HepG2 (cell line): ENCODE results near the gene PLCB1. TPM values are rescaled to one million over a fixed set of nuclear protein-coding genes. Genes with fewer than 3 reads are reported as not detected.
A peak's percentile ranks its signal among the peaks of the same experiment; 100 is the strongest.

Experiments
- ATF1 ChIP-seq: IDR thresholded peaks from 2 replicates; pipeline ENCODE4 v1.6.1; 2016; ENCODE audit warnings: mild to moderate bottlenecking, control low read depth
- ELF1 ChIP-seq: sonication (generic); formaldehyde crosslinking; IDR thresholded peaks from 2 replicates; pipeline ENCODE4 v1.4.0; 2020; ENCODE audit warnings: missing genetic modification reagents
- GFI1 ChIP-seq: sonication (generic); formaldehyde crosslinking; IDR thresholded peaks from 2 replicates; pipeline ENCODE4 v1.5.0; 2020; ENCODE audit warnings: missing genetic modification reagents, mild to moderate bottlenecking, borderline replicate concordance
- HDAC6 ChIP-seq: fragments of 200-600 bp; sonication (generic); IDR thresholded peaks from 2 replicates; pipeline ENCODE4 v1.7.0; 2017; ENCODE audit warnings: mild to moderate bottlenecking, antibody characterized with exemption, low read length, low read depth
- HNRNPUL1 ChIP-seq: fragments of 200-400 bp; formaldehyde crosslinking; IDR thresholded peaks from 2 replicates; pipeline ENCODE4 v1.6.1; 2017; ENCODE audit warnings: low read depth, mild to moderate bottlenecking, low read length, moderate library complexity
- ISX ChIP-seq: sonication (generic); formaldehyde crosslinking; conservative IDR thresholded peaks from 2 replicates; pipeline ENCODE4 v1.5.0; 2020; ENCODE audit warnings: missing genetic modification reagents
- KDM2A ChIP-seq: sonication (generic); formaldehyde crosslinking; IDR thresholded peaks from 2 replicates; pipeline ENCODE4 v1.4.0; 2020; ENCODE audit warnings: low read depth, missing genetic modification reagents, borderline replicate concordance
- KLF15 ChIP-seq: sonication (generic); formaldehyde crosslinking; IDR thresholded peaks from 2 replicates; pipeline ENCODE4 v1.8.1; 2023; ENCODE audit warnings: borderline replicate concordance, mild to moderate bottlenecking, inconsistent platforms, missing genetic modification reagents, mixed read lengths
- MED8 ChIP-seq: sonication (generic); formaldehyde crosslinking; IDR thresholded peaks from 2 replicates; pipeline ENCODE4 v1.8.1; 2023; ENCODE audit warnings: mild to moderate bottlenecking, missing genetic modification reagents; ENCODE audit not compliant: insufficient replicate concordance
- RBFOX2 ChIP-seq: fragments of 200-400 bp; formaldehyde crosslinking; IDR thresholded peaks from 2 replicates; pipeline ENCODE4 v1.6.1; 2017; ENCODE audit warnings: low read depth, mild to moderate bottlenecking, low read length
- RFXANK ChIP-seq: IDR thresholded peaks from 2 replicates; pipeline ENCODE4 v1.6.1; 2016
- SKI ChIP-seq: fragments of 450-650 bp; IDR thresholded peaks from one replicate; pipeline ENCODE4 v1.6.1; 2018; ENCODE audit warnings: mild to moderate bottlenecking; ENCODE audit not compliant: partially characterized antibody
- TBX3 ChIP-seq: fragments of 450-650 bp; IDR thresholded peaks from 2 replicates; pipeline ENCODE4 v1.6.1; 2017; ENCODE audit warnings: antibody characterized with exemption, mild to moderate bottlenecking, inconsistent platforms, borderline replicate concordance
- YEATS2 ChIP-seq: sonication (generic); formaldehyde crosslinking; IDR thresholded peaks from 2 replicates; pipeline ENCODE4 v1.4.0; 2020; ENCODE audit warnings: missing genetic modification reagents, borderline replicate concordance
- YEATS4 ChIP-seq: sonication (generic); formaldehyde crosslinking; IDR thresholded peaks from 2 replicates; pipeline ENCODE4 v1.4.0; 2020; ENCODE audit warnings: missing genetic modification reagents, borderline replicate concordance
- ZMAT3 ChIP-seq: sonication (generic); formaldehyde crosslinking; conservative IDR thresholded peaks from 2 replicates; pipeline ENCODE4 v1.7.0; 2021; ENCODE audit warnings: missing genetic modification reagents
- ZNF253 ChIP-seq: sonication (generic); formaldehyde crosslinking; IDR thresholded peaks from 2 replicates; pipeline ENCODE4 v1.8.0; 2022; ENCODE audit warnings: mild to moderate bottlenecking, missing genetic modification reagents, borderline replicate concordance
- ZNF746 ChIP-seq: sonication (generic); formaldehyde crosslinking; IDR thresholded peaks from 2 replicates; pipeline ENCODE4 v1.8.0; 2022; ENCODE audit warnings: mild to moderate bottlenecking, missing genetic modification reagents
- ZNF768 ChIP-seq: sonication (generic); formaldehyde crosslinking; IDR thresholded peaks from 2 replicates; pipeline ENCODE4 v1.4.0; 2020; ENCODE audit warnings: missing genetic modification reagents
- ZSCAN25 ChIP-seq: sonication (generic); formaldehyde crosslinking; IDR thresholded peaks from 2 replicates; pipeline ENCODE4 v1.8.0; 2022; ENCODE audit warnings: mild to moderate bottlenecking, missing genetic modification reagents
- polyA plus RNA-seq, 8 experiments: library from polyadenylated mRNA; depleted of rRNA in 3 of 8; stranded (reverse) in 7 of 8; unstranded in 1 of 8; fragments of >200 nt; fragmentation: Illumina TruSeq in 4 of 8; extraction: Trizol in 4 of 8; gene quantifications; 2 replicates each; pipeline versions ENCODE4 v1.2.1 to v1.2.3, GENCODE V29; 2011 to 2016; ENCODE audit warnings: low read depth in 4 of 8, missing spikeins in 1 of 8, mixed read lengths in 1 of 8; ENCODE audit not compliant: insufficient read depth in 1 of 8
- total RNA-seq, 5 experiments: library from RNA; depleted of rRNA; stranded (reverse); fragments of >200 nt; fragmentation: Illumina TruSeq; extraction: Trizol; gene quantifications; 2 replicates each; pipeline ENCODE4 v1.2.3, GENCODE V29; 2016; ENCODE audit warnings: low read depth in 1 of 5
- TF ChIP-seq, protein P1 (sequence below), 2 experiments: sonication (generic) in 1 of 2; formaldehyde crosslinking in 1 of 2; IDR thresholded peaks; 2 replicates each; pipeline versions ENCODE4 v1.4.0 to v1.6.1; 2018 to 2020; ENCODE audit warnings: missing genetic modification reagents in 2 of 2, borderline replicate concordance in 1 of 2, low read depth in 1 of 2, mild to moderate bottlenecking in 1 of 2, missing biosample characterization in 1 of 2
- TF ChIP-seq, protein P2 (sequence below): sonication (generic); formaldehyde crosslinking; IDR thresholded peaks from 2 replicates; pipeline ENCODE4 v1.4.0; 2020; ENCODE audit warnings: low read depth, mild to moderate bottlenecking, missing genetic modification reagents
- TF ChIP-seq, protein P3 (sequence below): sonication (generic); formaldehyde crosslinking; IDR thresholded peaks from 2 replicates; pipeline ENCODE4 v1.8.0; 2023; ENCODE audit warnings: mild to moderate bottlenecking, missing genetic modification reagents
- TF ChIP-seq, protein P4 (sequence below): sonication (generic); formaldehyde crosslinking; IDR thresholded peaks from 2 replicates; pipeline ENCODE4 v1.8.0; 2022; ENCODE audit warnings: mild to moderate bottlenecking, missing genetic modification reagents

The PLCB1 gene
- total and polyA plus RNA-seq, 2 of the 13 experiments (the other 11 are each of a cell fraction or from before 2014, with no cell fraction given), result 42.4 to 55.9 TPM

DNA sequence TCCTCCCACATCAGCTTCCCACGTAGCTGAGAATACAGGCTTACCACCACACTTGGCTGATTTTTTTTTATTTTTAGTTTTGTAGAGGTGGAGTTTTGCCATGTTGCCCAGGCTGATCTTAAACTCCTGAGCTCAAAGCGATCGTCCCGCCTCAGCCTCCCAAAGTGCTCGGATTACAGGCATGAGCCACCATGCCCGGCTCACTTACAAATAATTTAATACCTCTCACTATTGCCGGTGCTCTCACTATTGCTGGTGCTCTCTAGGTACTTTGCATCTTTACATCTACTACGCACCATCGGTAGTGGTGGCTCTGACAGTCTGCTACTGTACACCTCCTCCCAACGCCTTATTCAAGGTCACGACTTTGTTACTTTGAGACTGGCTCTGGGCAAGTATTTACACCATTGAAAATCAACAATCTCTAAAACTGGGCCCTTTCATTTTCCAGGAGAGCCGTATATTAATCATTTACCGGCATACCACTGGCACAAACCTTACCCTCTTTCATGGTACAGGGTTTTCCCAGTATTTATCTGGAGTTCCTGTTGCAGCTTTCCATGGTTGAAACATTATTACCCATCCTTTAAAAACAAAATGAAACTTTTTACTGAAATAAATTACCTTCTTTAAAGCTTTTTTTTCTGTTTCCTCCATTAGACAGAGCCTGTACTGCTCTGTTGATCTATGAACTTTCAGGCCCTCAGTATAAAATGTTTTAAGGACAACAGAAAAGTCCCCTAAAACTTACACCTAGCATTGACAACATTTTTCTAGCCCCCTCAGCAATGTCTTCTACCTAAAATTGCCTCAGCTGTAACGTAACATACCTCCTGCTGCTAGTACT is 677.3 kb downstream of the PLCB1 start (continued):
- TF ChIP-seq, protein P1, sequence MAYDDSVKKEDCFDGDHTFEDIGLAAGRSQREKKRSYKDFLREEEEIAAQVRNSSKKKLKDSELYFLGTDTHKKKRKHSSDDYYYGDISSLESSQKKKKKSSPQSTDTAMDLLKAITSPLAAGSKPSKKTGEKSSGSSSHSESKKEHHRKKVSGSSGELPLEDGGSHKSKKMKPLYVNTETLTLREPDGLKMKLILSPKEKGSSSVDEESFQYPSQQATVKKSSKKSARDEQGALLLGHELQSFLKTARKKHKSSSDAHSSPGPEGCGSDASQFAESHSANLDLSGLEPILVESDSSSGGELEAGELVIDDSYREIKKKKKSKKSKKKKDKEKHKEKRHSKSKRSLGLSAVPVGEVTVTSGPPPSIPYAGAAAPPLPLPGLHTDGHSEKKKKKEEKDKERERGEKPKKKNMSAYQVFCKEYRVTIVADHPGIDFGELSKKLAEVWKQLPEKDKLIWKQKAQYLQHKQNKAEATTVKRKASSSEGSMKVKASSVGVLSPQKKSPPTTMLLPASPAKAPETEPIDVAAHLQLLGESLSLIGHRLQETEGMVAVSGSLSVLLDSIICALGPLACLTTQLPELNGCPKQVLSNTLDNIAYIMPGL (CRISPR knock-in tag; IDR thresholded peaks at IDR 0.05; ENCODE audit: borderline replicate concordance in 1 of 2, low read depth in 1 of 2), result 0 out of 4 replicates have a peak, but pooled peaks have one; percentile 29 to 45
- TF ChIP-seq GFI1 (CRISPR knock-in tag), result no peak; the same call in 1 of the 2 replicates
- no peak for TF ChIP-seq ZNF768 (CRISPR knock-in tag)
- peak; percentile 42; the same call in 1 of the 2 replicates for TF ChIP-seq TBX3
- peak; percentile 31; the same call in 1 of the 2 replicates for TF ChIP-seq ATF1 (CRISPR knock-in tag)
- no peak for TF ChIP-seq MED8 (CRISPR knock-in tag)
- TF ChIP-seq, protein P2, sequence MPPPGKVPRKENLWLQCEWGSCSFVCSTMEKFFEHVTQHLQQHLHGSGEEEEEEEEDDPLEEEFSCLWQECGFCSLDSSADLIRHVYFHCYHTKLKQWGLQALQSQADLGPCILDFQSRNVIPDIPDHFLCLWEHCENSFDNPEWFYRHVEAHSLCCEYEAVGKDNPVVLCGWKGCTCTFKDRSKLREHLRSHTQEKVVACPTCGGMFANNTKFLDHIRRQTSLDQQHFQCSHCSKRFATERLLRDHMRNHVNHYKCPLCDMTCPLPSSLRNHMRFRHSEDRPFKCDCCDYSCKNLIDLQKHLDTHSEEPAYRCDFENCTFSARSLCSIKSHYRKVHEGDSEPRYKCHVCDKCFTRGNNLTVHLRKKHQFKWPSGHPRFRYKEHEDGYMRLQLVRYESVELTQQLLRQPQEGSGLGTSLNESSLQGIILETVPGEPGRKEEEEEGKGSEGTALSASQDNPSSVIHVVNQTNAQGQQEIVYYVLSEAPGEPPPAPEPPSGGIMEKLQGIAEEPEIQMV (CRISPR knock-in tag), result no peak
- no peak for TF ChIP-seq KLF15 (CRISPR knock-in tag)
- TF ChIP-seq ISX (CRISPR knock-in tag), result 0 out of 2 replicates have a peak, but pooled peaks have one; percentile 8
- TF ChIP-seq ZNF253 (CRISPR knock-in tag), result no peak
- peak; percentile 62 for TF ChIP-seq YEATS4 (CRISPR knock-in tag)
- no peak; the same call in 1 of the 2 replicates for TF ChIP-seq ZMAT3 (CRISPR knock-in tag)
- peak; percentile 76 for TF ChIP-seq HNRNPUL1
- 0 out of 2 replicates have a peak, but pooled peaks have one; percentile 41 for TF ChIP-seq ZSCAN25 (CRISPR knock-in tag)
- TF ChIP-seq, protein P3, sequence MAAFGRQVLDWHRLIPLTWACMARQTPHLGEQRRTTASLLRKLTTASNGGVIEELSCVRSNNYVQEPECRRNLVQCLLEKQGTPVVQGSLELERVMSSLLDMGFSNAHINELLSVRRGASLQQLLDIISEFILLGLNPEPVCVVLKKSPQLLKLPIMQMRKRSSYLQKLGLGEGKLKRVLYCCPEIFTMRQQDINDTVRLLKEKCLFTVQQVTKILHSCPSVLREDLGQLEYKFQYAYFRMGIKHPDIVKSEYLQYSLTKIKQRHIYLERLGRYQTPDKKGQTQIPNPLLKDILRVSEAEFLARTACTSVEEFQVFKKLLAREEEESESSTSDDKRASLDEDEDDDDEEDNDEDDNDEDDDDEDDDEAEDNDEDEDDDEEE (CRISPR knock-in tag), result 0 out of 2 replicates have a peak, but pooled peaks have one; percentile 26
- TF ChIP-seq RFXANK, result no peak
- TF ChIP-seq RBFOX2, result no peak; the same call in 1 of the 2 replicates
- TF ChIP-seq SKI, result peak; percentile 73
- peak; percentile 36; the same call in 1 of the 2 replicates for TF ChIP-seq YEATS2 (CRISPR knock-in tag)
- no peak for TF ChIP-seq HDAC6
- no peak for TF ChIP-seq KDM2A (CRISPR knock-in tag)
- TF ChIP-seq, protein P4, sequence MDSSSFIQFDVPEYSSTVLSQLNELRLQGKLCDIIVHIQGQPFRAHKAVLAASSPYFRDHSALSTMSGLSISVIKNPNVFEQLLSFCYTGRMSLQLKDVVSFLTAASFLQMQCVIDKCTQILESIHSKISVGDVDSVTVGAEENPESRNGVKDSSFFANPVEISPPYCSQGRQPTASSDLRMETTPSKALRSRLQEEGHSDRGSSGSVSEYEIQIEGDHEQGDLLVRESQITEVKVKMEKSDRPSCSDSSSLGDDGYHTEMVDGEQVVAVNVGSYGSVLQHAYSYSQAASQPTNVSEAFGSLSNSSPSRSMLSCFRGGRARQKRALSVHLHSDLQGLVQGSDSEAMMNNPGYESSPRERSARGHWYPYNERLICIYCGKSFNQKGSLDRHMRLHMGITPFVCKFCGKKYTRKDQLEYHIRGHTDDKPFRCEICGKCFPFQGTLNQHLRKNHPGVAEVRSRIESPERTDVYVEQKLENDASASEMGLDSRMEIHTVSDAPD (CRISPR knock-in tag), result peak; percentile 77; the same call in 1 of the 2 replicates
- no peak; the same call in 1 of the 2 replicates for TF ChIP-seq ZNF746 (CRISPR knock-in tag)
- no peak for TF ChIP-seq ELF1 (CRISPR knock-in tag)
